Tibial nerve (tissue), 4 donors: ENCODE results near the gene C3orf38.

ENCODE experiments used
- EP300 ChIP-seq, 2 donors: sonication (generic); formaldehyde crosslinking; IDR thresholded peaks; one replicate each; pipeline ENCODE4 v1.6.1; 2017; ENCODE audit warnings: antibody characterized with exemption in 2 of 2, mild to moderate bottlenecking in 1 of 2
- POLR2A ChIP-seq, 2 donors: fragments of 450-650 bp; IDR thresholded peaks; one replicate each; pipeline ENCODE4 v1.6.1; 2017; ENCODE audit warnings: antibody characterized with exemption in 2 of 2, mild to moderate bottlenecking in 2 of 2, moderate library complexity in 2 of 2
- TF ChIP-seq, protein P1 (sequence below), 5 experiments: fragments of 200-600 bp in 3 of 5; fragments of 450-650 bp in 2 of 5; sonication (generic) in 3 of 5; IDR thresholded peaks; one replicate each; pipeline ENCODE4 v1.5.1; 2016 to 2019; ENCODE audit warnings: antibody characterized with exemption in 5 of 5, mild to moderate bottlenecking in 3 of 5, moderate library complexity in 2 of 5

DNA sequence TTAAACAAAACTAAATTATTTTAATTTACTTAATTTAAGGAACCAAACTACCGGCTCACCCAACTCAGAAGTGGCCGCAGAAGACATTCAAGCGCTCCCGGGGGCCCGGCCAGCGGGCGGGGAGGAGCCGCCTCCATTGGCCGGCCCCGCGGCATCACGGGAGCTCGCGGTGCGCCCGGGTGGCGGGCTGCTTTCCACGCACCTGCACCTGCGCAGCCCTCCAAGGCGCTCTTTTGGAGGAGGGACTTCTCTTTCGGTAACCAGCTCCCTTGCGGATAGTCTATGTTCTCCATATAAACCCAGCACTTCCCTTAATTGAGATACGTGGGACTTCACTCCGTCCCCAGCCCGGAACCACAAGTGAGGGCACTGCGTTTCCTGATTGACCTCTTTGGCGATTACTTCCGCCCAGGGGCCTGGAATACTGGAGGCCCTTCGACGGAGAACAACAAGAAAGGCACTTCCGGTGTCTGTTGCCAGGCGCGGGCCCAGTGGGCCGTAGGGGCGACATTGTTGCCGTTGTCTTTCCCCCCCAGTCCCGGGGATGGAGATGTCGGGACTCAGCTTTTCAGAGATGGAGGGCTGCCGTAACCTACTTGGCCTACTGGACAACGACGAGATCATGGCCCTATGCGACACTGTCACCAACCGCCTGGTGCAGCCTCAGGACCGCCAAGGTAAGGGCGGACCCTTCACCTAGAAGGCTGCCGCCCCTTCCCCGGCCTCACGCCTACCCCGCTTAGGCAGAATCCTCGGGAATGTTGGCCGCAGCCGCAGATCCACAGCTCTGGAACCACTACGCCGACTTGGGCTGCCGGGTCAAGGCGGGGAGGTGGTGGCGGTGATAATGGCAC, at the start of gene C3orf38:
- TF ChIP-seq, protein P1, sequence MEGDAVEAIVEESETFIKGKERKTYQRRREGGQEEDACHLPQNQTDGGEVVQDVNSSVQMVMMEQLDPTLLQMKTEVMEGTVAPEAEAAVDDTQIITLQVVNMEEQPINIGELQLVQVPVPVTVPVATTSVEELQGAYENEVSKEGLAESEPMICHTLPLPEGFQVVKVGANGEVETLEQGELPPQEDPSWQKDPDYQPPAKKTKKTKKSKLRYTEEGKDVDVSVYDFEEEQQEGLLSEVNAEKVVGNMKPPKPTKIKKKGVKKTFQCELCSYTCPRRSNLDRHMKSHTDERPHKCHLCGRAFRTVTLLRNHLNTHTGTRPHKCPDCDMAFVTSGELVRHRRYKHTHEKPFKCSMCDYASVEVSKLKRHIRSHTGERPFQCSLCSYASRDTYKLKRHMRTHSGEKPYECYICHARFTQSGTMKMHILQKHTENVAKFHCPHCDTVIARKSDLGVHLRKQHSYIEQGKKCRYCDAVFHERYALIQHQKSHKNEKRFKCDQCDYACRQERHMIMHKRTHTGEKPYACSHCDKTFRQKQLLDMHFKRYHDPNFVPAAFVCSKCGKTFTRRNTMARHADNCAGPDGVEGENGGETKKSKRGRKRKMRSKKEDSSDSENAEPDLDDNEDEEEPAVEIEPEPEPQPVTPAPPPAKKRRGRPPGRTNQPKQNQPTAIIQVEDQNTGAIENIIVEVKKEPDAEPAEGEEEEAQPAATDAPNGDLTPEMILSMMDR (IDR thresholded peaks at IDR 0.05) = peak in 1 of 5 experiments; percentile 30
- peak; percentile 43 to 63 for TF ChIP-seq POLR2A (IDR thresholded peaks at IDR 0.05)
- TF ChIP-seq EP300 (IDR thresholded peaks at IDR 0.05) = peak; percentile 34 to 94
